HepG2 (cell line): ENCODE results near the gene SFTA2. TPM values are rescaled to one million over a fixed set of nuclear protein-coding genes. Genes with fewer than 3 reads are reported as not detected.

ENCODE experiments used
- ARID2 ChIP-seq: sonication (generic); formaldehyde crosslinking; IDR thresholded peaks from 2 replicates; pipeline ENCODE4 v1.8.1; 2022; ENCODE audit warnings: mild to moderate bottlenecking, missing genetic modification reagents, borderline replicate concordance
- ARID5B ChIP-seq: IDR thresholded peaks from 2 replicates; pipeline ENCODE4 v1.4.0; 2020; ENCODE audit warnings: mild to moderate bottlenecking, missing genetic modification reagents
- ATF5 ChIP-seq: sonication (generic); formaldehyde crosslinking; IDR thresholded peaks from 2 replicates; pipeline ENCODE4 v1.4.0; 2020; ENCODE audit warnings: mild to moderate bottlenecking, low read depth, missing genetic modification reagents
- GPN1 ChIP-seq: sonication (generic); formaldehyde crosslinking; IDR thresholded peaks from 2 replicates; pipeline ENCODE4 v1.5.1; 2020; ENCODE audit warnings: missing genetic modification reagents, borderline replicate concordance
- HDAC2 ChIP-seq: sonication (generic); formaldehyde crosslinking; IDR thresholded peaks from 2 replicates; pipeline ENCODE4 v1.4.0; 2020; ENCODE audit warnings: missing genetic modification reagents
- HINFP ChIP-seq: sonication (generic); formaldehyde crosslinking; IDR thresholded peaks from 2 replicates; pipeline ENCODE4 v1.4.0; 2020; ENCODE audit warnings: low read depth, mild to moderate bottlenecking, missing genetic modification reagents
- HNRNPL ChIP-seq: fragments of 200-400 bp; formaldehyde crosslinking; IDR thresholded peaks from 2 replicates; pipeline ENCODE4 v1.6.1; 2017; ENCODE audit warnings: mild to moderate bottlenecking, low read depth, low read length
- PHB2 ChIP-seq: fragments of 450-650 bp; IDR thresholded peaks from 2 replicates; pipeline ENCODE4 v1.6.1; 2018; ENCODE audit not compliant: partially characterized antibody
- SP4 ChIP-seq: sonication (generic); formaldehyde crosslinking; IDR thresholded peaks from 2 replicates; pipeline ENCODE4 v1.8.1; 2023; ENCODE audit warnings: mild to moderate bottlenecking, missing genetic modification reagents
- STAT5B ChIP-seq: sonication (generic); formaldehyde crosslinking; IDR thresholded peaks from 2 replicates; pipeline ENCODE4 v1.4.0; 2020; ENCODE audit warnings: missing genetic modification reagents
- ZFP36L2 ChIP-seq: sonication (generic); formaldehyde crosslinking; IDR thresholded peaks from 2 replicates; pipeline ENCODE4 v1.4.0; 2020; ENCODE audit warnings: missing genetic modification reagents
- ZFP62 ChIP-seq: sonication (generic); formaldehyde crosslinking; IDR thresholded peaks from 2 replicates; pipeline ENCODE4 v1.4.0; 2020; ENCODE audit warnings: missing genetic modification reagents
- ZNF136 ChIP-seq: sonication (generic); formaldehyde crosslinking; IDR thresholded peaks from 2 replicates; pipeline ENCODE4 v1.8.1; 2022; ENCODE audit warnings: low read depth, mild to moderate bottlenecking, moderate library complexity, missing genetic modification reagents
- ZNF207 ChIP-seq: fragments of 450-650 bp; IDR thresholded peaks from 2 replicates; pipeline ENCODE4 v1.6.1; 2016; ENCODE audit warnings: antibody characterized with exemption, borderline replicate concordance
- ZNF280D ChIP-seq: sonication (generic); formaldehyde crosslinking; IDR thresholded peaks from 2 replicates; pipeline ENCODE4 v1.5.1; 2020; ENCODE audit warnings: mild to moderate bottlenecking, missing genetic modification reagents
- ZNF292 ChIP-seq: sonication (generic); formaldehyde crosslinking; IDR thresholded peaks from 2 replicates; pipeline ENCODE4 v1.8.1; 2022; ENCODE audit warnings: mild to moderate bottlenecking, low read depth, missing genetic modification reagents, borderline replicate concordance
- ZNF30 ChIP-seq: sonication (generic); formaldehyde crosslinking; IDR thresholded peaks from 2 replicates; pipeline ENCODE4 v1.5.0; 2020; ENCODE audit warnings: mild to moderate bottlenecking, missing genetic modification reagents
- ZNF75D ChIP-seq: sonication (generic); formaldehyde crosslinking; IDR thresholded peaks from 2 replicates; pipeline ENCODE4 v1.8.1; 2023; ENCODE audit warnings: missing genetic modification reagents, mild to moderate bottlenecking, borderline replicate concordance
- ZNF777 ChIP-seq: sonication (generic); formaldehyde crosslinking; IDR thresholded peaks from 2 replicates; pipeline ENCODE4 v1.4.0; 2020; ENCODE audit warnings: missing genetic modification reagents
- ZSCAN21 ChIP-seq: sonication (generic); formaldehyde crosslinking; IDR thresholded peaks from 2 replicates; pipeline ENCODE4 v1.8.0; 2022; ENCODE audit warnings: mild to moderate bottlenecking, missing genetic modification reagents, moderate library complexity, borderline replicate concordance
- ZZZ3 ChIP-seq: sonication (generic); formaldehyde crosslinking; IDR thresholded peaks from 2 replicates; pipeline ENCODE4 v1.4.0; 2020; ENCODE audit warnings: missing genetic modification reagents, mild to moderate bottlenecking, borderline replicate concordance
- polyA plus RNA-seq, 8 experiments: library from polyadenylated mRNA; depleted of rRNA in 3 of 8; stranded (reverse) in 7 of 8; unstranded in 1 of 8; fragments of >200 nt; fragmentation: Illumina TruSeq in 4 of 8; extraction: Trizol in 4 of 8; gene quantifications; 2 replicates each; pipeline versions ENCODE4 v1.2.1 to v1.2.3, GENCODE V29; 2011 to 2016; ENCODE audit warnings: low read depth in 4 of 8, missing spikeins in 1 of 8, mixed read lengths in 1 of 8; ENCODE audit not compliant: insufficient read depth in 1 of 8
- total RNA-seq, 5 experiments: library from RNA; depleted of rRNA; stranded (reverse); fragments of >200 nt; fragmentation: Illumina TruSeq; extraction: Trizol; gene quantifications; 2 replicates each; pipeline ENCODE4 v1.2.3, GENCODE V29; 2016; ENCODE audit warnings: low read depth in 1 of 5

Gene SFTA2
- total and polyA plus RNA-seq, 2 of the 13 experiments (the other 11 are each of a cell fraction or from before 2014, with no cell fraction given), result not detected

- TF ChIP-seq ZSCAN21 (CRISPR knock-in tag) (no peak), ZNF777 (CRISPR knock-in tag) (peak; percentile 32; the same call in 1 of the 2 replicates), ZNF207 (no peak), ARID5B (CRISPR knock-in tag) (peak; percentile 65), ARID2 (CRISPR knock-in tag) (no peak), ZFP36L2 (CRISPR knock-in tag) (no peak), ZNF292 (CRISPR knock-in tag) (peak; percentile 72), ZZZ3 (no peak), ZFP62 (CRISPR knock-in tag) (no peak), ZNF75D (CRISPR knock-in tag) (no peak), ZNF136 (CRISPR knock-in tag) (no peak), HNRNPL (no peak), PHB2 (no peak), STAT5B (no peak), HDAC2 (CRISPR knock-in tag) (peak; percentile 63), SP4 (CRISPR knock-in tag) (no peak), ZNF280D (CRISPR knock-in tag) (no peak), ATF5 (CRISPR knock-in tag) (no peak), GPN1 (CRISPR knock-in tag) (no peak), ZNF30 (no peak), HINFP (CRISPR knock-in tag) (no peak)
Measured at GRCh38 chr6:30885999-30886896, 45.7 kb downstream of the SFTA2 start (continued).
